CD4-positive, alpha-beta T cell (primary cell): Measurements from ENCODE around the gene PLCB2. TPM values are rescaled to one million over a fixed set of nuclear protein-coding genes. Genes with fewer than 3 reads are reported as not detected.

ENCODE experiments used
- ATAC-seq: fragments of 200-7000 bp; cut with Tn5 transposase; one replicate; pipeline ENCODE4 v1.10.0; 2022; ENCODE audit warnings: mild to moderate bottlenecking; ENCODE audit not compliant: poor library complexity
- CTCF ChIA-PET: fragments of 350-600 bp; sonication (Branson Sonifier 250); formaldehyde crosslinking; loops from one replicate; lab custom pipeline; 2021; ENCODE audit warnings: antibody characterized with exemption, inconsistent platforms; lab: Charles Lee
- POLR2A ChIA-PET: fragments of 350-600 bp; sonication (Branson Sonifier 250); formaldehyde crosslinking; loops from one replicate; lab custom pipeline; 2021; ENCODE audit warnings: antibody characterized with exemption, inconsistent platforms; lab: Charles Lee
- DNase-seq, 14 experiments: peaks; one replicate each; pipeline ENCODE4 v3.0.0-alpha.2; 2013 to 2020; ENCODE audit warnings: mixed read lengths in 2 of 14
- H3K27ac ChIP-seq, 2 donors: one replicate each; pipeline versions ENCODE4 v1.5.1 to v1.7.0; 2013; ENCODE audit warnings: low read length in 2 of 2, low read depth in 1 of 2, mild to moderate bottlenecking in 1 of 2
- H3K27me3 ChIP-seq, 2 experiments: 1 replicate in 1 of 2; 2 replicates in 1 of 2; pipeline versions ENCODE4 v1.6.1 to v1.7.0; 2013; ENCODE audit warnings: low read length in 2 of 2, control low read depth in 1 of 2, mild to moderate bottlenecking in 1 of 2, moderate library complexity in 1 of 2; ENCODE audit not compliant: insufficient read depth in 2 of 2, control insufficient read depth in 1 of 2
- H3K36me3 ChIP-seq: one replicate; pipeline ENCODE4 v1.6.1; 2013; ENCODE audit warnings: low read length, control low read depth; ENCODE audit not compliant: insufficient read depth
- H3K4me1 ChIP-seq: one replicate; pipeline ENCODE4 v1.6.1; 2013; ENCODE audit warnings: low read length, control low read depth; ENCODE audit not compliant: insufficient read depth
- H3K4me3 ChIP-seq: one replicate; pipeline ENCODE4 v1.5.1; 2013; ENCODE audit warnings: mild to moderate bottlenecking, low read length, moderate library complexity
- H3K9me3 ChIP-seq, 2 experiments: 1 replicate in 1 of 2; 2 replicates in 1 of 2; pipeline versions ENCODE4 v1.6.1 to v1.7.0; 2013; ENCODE audit warnings: low read length in 2 of 2, mild to moderate bottlenecking in 2 of 2, control low read depth in 1 of 2, moderate library complexity in 1 of 2; ENCODE audit not compliant: control insufficient read depth in 1 of 2, insufficient read depth in 1 of 2
- H3K27ac Mint-ChIP-seq: one replicate; pipeline ENCODE4 v1.8.0; 2020; ENCODE audit warnings: mixed read lengths
- H3K27me3 Mint-ChIP-seq: one replicate; pipeline ENCODE4 v1.8.0; 2021; ENCODE audit warnings: mixed read lengths
- H3K36me3 Mint-ChIP-seq: one replicate; pipeline ENCODE4 v1.8.0; 2021; ENCODE audit warnings: low read depth, mixed read lengths
- H3K4me1 Mint-ChIP-seq: one replicate; pipeline ENCODE4 v1.8.0; 2021; ENCODE audit warnings: low read depth, mixed read lengths
- H3K4me3 Mint-ChIP-seq: one replicate; pipeline ENCODE4 v1.8.0; 2020; ENCODE audit warnings: mild to moderate bottlenecking, mixed read lengths
- H3K9me3 Mint-ChIP-seq: one replicate; pipeline ENCODE4 v1.8.0; 2020; ENCODE audit warnings: mixed read lengths
- intact Hi-C, 2 experiments: fragments of 100-400 bp; cut with DNase I in 1 of 2; cut with micrococcal nuclease in 1 of 2; formaldehyde crosslinking; loops; one replicate each; pipeline versions ENCODE4 v1.15.1 to v1.9.0; 2023 to 2025; cut with DNase I, micrococcal nuclease
- total RNA-seq, 174 experiments: library from RNA in 2 of 174; stranded (reverse) in 2 of 174; gene quantifications; one replicate each; pipeline ENCODE4 v1.2.3 and lab custom pipeline; 2021 to 2026
- TF ChIP-seq, protein P1 (sequence below): fragments of 200-600 bp; IDR thresholded peaks from one replicate; pipeline ENCODE4 v1.8.0; 2022; ENCODE audit warnings: antibody characterized with exemption, mild to moderate bottlenecking

PLCB2 gene
- total RNA-seq, 2 experiments from 2014 or later: 206 to 222 TPM

DNA sequence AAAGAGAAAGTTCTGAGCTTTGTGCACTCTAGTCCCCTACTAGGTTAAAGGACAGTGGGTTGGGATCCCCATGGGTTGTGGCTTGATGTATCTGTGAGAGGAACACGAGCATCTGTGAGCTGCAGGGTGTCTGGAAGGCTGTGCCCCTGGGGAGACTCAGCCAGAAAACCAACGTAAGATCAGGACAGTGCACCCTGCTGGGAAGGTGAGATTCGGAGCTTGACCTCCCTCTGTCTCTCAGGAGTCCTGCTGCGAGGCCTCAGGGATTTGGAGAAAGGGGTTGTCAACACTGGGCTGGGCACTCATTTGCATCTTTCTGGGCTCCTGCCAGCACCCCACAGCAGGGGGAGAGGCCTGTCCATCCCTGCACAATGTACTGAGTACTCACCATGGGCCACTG is 40.1 kb downstream of the PLCB2 start:
- TF ChIP-seq, protein P1, sequence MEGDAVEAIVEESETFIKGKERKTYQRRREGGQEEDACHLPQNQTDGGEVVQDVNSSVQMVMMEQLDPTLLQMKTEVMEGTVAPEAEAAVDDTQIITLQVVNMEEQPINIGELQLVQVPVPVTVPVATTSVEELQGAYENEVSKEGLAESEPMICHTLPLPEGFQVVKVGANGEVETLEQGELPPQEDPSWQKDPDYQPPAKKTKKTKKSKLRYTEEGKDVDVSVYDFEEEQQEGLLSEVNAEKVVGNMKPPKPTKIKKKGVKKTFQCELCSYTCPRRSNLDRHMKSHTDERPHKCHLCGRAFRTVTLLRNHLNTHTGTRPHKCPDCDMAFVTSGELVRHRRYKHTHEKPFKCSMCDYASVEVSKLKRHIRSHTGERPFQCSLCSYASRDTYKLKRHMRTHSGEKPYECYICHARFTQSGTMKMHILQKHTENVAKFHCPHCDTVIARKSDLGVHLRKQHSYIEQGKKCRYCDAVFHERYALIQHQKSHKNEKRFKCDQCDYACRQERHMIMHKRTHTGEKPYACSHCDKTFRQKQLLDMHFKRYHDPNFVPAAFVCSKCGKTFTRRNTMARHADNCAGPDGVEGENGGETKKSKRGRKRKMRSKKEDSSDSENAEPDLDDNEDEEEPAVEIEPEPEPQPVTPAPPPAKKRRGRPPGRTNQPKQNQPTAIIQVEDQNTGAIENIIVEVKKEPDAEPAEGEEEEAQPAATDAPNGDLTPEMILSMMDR: no peak
- H3K4me1 ChIP-seq: no peaks in the 10 kb centered on the region
- Mint-ChIP-seq H3K36me3 (no peaks in the 10 kb centered on the region), H3K9me3 (no peaks in the 10 kb centered on the region), H3K4me1 (no peaks in the 10 kb centered on the region), H3K4me3 (no peak overlapping the region), H3K27me3 (no peaks in the 10 kb centered on the region), H3K27ac (no peak overlapping the region)
- H3K9me3 ChIP-seq: no peaks in the 10 kb centered on the region
- no peak overlapping the region for H3K4me3 ChIP-seq
- CTCF ChIA-PET: no interaction called here
- POLR2A ChIA-PET: no interaction called here
- ATAC-seq (no peak), DNase-seq (no peak)
- no peaks in the 10 kb centered on the region for H3K36me3 ChIP-seq
- H3K27ac ChIP-seq: no peak overlapping the region
- intact Hi-C loops: no loop called here
- H3K27me3 ChIP-seq: no peaks in the 10 kb centered on the region

DNA sequence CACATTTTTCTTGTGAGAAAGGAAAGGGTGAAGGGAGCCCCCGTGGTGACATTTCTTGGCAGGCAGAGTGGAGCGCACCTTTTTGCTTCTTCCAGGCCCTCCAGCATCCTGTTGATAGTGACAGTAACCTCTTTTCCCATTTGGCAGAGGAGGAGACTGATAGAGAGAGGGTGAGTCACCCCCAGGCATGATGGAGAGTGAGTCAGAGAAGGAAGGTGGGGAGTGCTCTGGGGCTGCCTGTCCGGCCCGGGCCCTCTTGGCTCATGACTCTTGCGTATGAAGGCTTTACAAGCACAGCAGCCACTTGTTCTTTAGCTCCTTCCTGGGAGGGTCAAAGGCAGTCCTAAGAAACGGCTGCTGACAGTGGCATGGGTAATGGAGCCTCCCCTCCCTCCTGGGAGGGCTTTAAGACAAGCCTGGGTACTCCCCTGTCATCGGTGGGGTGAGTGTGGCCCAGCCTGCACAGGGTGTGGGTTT is 40.9 kb downstream of the PLCB2 start:
- Mint-ChIP-seq H3K36me3 (no peaks in the 10 kb centered on the region), H3K4me1 (no peaks in the 10 kb centered on the region), H3K9me3 (no peaks in the 10 kb centered on the region), H3K27me3 (no peaks in the 10 kb centered on the region), H3K4me3 (no peak overlapping the region), H3K27ac (no peak overlapping the region)
- ATAC-seq (no peak), DNase-seq (peak in 1 of 14 experiments; percentile 41)
- H3K4me1 ChIP-seq: no peaks in the 10 kb centered on the region
- CTCF ChIA-PET: no interaction called here
- POLR2A ChIA-PET: no interaction called here
- H3K4me3 ChIP-seq: no peak overlapping the region
- no peaks in the 10 kb centered on the region for H3K36me3 ChIP-seq
- no peaks in the 10 kb centered on the region for H3K27me3 ChIP-seq
- TF ChIP-seq, protein P1: no peak
- no peak overlapping the region for H3K27ac ChIP-seq
- intact Hi-C loops: no loop called here
- H3K9me3 ChIP-seq: no peaks in the 10 kb centered on the region

DNA sequence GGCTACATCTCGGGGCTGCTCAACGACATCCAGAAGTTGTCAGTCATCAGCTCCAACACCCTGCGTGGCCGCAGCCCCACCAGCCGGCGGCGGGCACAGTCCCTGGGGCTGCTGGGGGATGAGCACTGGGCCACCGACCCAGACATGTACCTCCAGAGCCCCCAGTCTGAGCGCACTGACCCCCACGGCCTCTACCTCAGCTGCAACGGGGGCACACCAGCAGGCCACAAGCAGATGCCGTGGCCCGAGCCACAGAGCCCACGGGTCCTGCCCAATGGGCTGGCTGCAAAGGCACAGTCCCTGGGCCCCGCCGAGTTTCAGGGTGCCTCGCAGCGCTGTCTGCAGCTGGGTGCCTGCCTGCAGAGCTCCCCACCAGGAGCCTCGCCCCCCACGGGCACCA is 41.9 kb downstream of the PLCB2 start:
- no peak overlapping the region for H3K27ac ChIP-seq
- H3K36me3 Mint-ChIP-seq: no peaks in the 10 kb centered on the region
- H3K27me3 Mint-ChIP-seq: no peaks in the 10 kb centered on the region
- H3K27me3 ChIP-seq: no peaks in the 10 kb centered on the region
- no peaks in the 10 kb centered on the region for H3K9me3 ChIP-seq
- intact Hi-C loops: no loop called here
- no peaks in the 10 kb centered on the region for H3K9me3 Mint-ChIP-seq
- ATAC-seq (no peak), DNase-seq (no peak)
- H3K4me3 Mint-ChIP-seq: no peak overlapping the region
- no peak overlapping the region for H3K27ac Mint-ChIP-seq
- no peaks in the 10 kb centered on the region for H3K4me1 ChIP-seq
- H3K4me3 ChIP-seq: no peak overlapping the region
- ChIA-PET POLR2A (no interaction called here), CTCF (no interaction called here)
- H3K4me1 Mint-ChIP-seq: no peaks in the 10 kb centered on the region
- TF ChIP-seq, protein P1: no peak
- H3K36me3 ChIP-seq: no peaks in the 10 kb centered on the region
